ENCODE measurements around the gene TFF3.

DNA sequence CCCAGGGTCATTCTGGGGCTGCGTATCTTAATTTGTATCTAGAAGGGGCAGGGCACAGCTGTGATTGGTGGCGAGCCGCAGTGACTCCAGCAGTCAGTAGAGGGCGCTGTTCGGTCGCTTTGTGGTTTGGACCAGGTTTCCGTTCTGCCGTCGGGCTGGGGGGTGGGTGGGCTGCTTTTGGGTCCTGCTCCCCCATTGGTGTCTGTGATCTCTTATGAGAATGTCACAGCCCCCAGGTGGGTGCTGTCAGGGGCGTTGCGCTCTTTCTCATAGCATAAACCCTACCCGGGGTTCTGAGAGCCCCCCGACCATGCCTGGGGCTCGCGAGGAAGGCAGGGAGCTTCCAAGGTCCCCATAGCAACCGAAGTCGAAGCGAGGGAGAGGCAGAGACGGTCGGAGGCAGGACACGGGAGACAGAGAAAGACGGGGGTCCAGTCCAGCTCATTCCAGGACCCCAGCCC, 5.4 kb downstream of the TFF3 start:
- TF ChIP-seq, protein P1, sequence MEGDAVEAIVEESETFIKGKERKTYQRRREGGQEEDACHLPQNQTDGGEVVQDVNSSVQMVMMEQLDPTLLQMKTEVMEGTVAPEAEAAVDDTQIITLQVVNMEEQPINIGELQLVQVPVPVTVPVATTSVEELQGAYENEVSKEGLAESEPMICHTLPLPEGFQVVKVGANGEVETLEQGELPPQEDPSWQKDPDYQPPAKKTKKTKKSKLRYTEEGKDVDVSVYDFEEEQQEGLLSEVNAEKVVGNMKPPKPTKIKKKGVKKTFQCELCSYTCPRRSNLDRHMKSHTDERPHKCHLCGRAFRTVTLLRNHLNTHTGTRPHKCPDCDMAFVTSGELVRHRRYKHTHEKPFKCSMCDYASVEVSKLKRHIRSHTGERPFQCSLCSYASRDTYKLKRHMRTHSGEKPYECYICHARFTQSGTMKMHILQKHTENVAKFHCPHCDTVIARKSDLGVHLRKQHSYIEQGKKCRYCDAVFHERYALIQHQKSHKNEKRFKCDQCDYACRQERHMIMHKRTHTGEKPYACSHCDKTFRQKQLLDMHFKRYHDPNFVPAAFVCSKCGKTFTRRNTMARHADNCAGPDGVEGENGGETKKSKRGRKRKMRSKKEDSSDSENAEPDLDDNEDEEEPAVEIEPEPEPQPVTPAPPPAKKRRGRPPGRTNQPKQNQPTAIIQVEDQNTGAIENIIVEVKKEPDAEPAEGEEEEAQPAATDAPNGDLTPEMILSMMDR (conservative IDR thresholded peaks at IDR 0.05; ENCODE audit: low read length), result peak; percentile 92
- TF ChIP-seq EZH2phosphoT487 (IDR thresholded peaks at IDR 0.05; ENCODE audit: borderline replicate concordance), result no peak
